ENCODE data around the gene PLEKHA8. TPM values are rescaled to one million over a fixed set of nuclear protein-coding genes. Genes with fewer than 3 reads are reported as not detected.

The PLEKHA8 gene
- total RNA-seq, 1 donor from 2014 or later: 8.8 TPM

DNA sequence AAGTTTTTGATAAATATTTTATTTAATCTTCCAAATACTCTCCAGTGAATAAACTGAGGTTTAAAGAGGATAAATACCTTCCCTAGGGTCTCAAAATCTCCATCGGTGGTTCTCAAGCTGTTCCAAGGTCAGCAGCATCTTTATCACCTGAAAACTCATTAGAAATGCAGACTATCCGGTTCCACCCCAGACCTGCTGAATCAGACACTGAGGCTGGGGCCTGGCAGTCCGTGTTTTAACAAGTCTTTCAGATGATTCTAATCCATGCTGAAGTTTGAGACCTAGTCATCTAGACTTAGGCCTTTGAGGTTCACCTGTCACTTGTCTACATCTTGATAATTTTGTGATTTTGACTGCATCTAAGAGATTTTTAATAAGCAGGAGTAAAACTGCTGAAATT is 37.5 kb downstream of the PLEKHA8 start:
- intact Hi-C loops (cut with DNase I): no loop called here
- H3K36me3 ChIP-seq: peaks cover 7% of the 10 kb centered on the region
- H3K27me3 ChIP-seq (ENCODE audit: low read depth): no peaks in the 10 kb centered on the region
- TF ChIP-seq, protein P1, sequence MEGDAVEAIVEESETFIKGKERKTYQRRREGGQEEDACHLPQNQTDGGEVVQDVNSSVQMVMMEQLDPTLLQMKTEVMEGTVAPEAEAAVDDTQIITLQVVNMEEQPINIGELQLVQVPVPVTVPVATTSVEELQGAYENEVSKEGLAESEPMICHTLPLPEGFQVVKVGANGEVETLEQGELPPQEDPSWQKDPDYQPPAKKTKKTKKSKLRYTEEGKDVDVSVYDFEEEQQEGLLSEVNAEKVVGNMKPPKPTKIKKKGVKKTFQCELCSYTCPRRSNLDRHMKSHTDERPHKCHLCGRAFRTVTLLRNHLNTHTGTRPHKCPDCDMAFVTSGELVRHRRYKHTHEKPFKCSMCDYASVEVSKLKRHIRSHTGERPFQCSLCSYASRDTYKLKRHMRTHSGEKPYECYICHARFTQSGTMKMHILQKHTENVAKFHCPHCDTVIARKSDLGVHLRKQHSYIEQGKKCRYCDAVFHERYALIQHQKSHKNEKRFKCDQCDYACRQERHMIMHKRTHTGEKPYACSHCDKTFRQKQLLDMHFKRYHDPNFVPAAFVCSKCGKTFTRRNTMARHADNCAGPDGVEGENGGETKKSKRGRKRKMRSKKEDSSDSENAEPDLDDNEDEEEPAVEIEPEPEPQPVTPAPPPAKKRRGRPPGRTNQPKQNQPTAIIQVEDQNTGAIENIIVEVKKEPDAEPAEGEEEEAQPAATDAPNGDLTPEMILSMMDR (IDR thresholded peaks at IDR 0.05): no peak
- no peak for ATAC-seq
- H3K27ac ChIP-seq: no peak overlapping the region
- no peak overlapping the region for H3K4me3 ChIP-seq
- no peaks in the 10 kb centered on the region for H3K4me1 ChIP-seq
- no peak for DNase-seq
- no peaks in the 10 kb centered on the region for H3K9me3 ChIP-seq

DNA sequence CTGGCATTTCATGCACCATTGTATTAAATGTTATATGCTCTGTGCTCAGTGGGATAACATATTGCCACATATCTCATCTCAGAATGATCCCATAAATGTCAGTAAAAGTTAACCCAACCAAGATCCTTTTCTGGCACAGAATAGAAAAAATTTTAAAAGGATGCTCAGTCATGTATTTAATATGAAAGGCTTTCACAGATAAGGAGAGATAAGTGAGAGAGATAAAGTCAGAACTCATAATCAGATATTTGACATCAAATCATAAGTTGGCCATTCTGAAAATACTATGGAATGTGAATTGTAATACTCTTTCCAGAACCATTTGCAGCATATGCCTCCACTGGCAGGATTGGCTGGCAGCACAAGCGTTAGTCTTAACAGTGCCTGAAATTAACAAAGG is 38.5 kb downstream of the PLEKHA8 start:
- Histone ChIP-seq H3K4me1 (no peaks in the 10 kb centered on the region), H3K9me3 (no peaks in the 10 kb centered on the region)
- intact Hi-C loops (cut with DNase I): no loop called here

DNA sequence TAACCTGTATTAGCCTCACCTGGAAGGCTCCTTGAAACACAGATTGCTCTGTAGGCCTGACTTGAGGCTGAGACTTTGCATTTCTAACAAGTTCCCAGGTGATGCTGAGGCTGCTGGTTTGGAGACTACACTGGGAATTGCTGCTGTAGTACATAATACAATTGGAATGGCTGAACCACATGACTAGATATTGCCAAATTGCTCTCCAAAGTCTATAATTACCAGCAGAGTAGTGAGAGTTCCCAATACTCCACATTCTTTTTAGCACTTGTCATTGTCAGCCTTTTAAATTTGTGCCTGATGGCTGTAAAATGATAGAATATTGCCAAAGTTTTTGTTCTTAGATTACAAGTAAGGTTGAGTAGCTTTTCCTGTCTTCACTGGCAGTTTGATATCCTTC is 39.9 kb downstream of the PLEKHA8 start:
- peaks cover 7% of the 10 kb centered on the region for H3K36me3 ChIP-seq
- H3K4me1 ChIP-seq: no peaks in the 10 kb centered on the region
- no peaks in the 10 kb centered on the region for H3K27me3 ChIP-seq (ENCODE audit: low read depth)
- DNase-seq: no peak
- intact Hi-C loops (cut with DNase I): no loop called here
- no peaks in the 10 kb centered on the region for H3K9me3 ChIP-seq
- TF ChIP-seq, protein P1 (IDR thresholded peaks at IDR 0.05): no peak
- ATAC-seq: peak; percentile 62 to 63
- no peak overlapping the region for H3K27ac ChIP-seq
- H3K4me3 ChIP-seq: no peak overlapping the region

More for the DNA sequence above, 38.5 kb downstream of the PLEKHA8 start:
- no peak for ATAC-seq
- Histone ChIP-seq H3K27me3 (ENCODE audit: low read depth) (no peaks in the 10 kb centered on the region), H3K27ac (no peak overlapping the region), H3K36me3 (peaks cover 7% of the 10 kb centered on the region), H3K4me3 (no peak overlapping the region)
- TF ChIP-seq, protein P1 (IDR thresholded peaks at IDR 0.05): no peak
- DNase-seq: no peak

DNA sequence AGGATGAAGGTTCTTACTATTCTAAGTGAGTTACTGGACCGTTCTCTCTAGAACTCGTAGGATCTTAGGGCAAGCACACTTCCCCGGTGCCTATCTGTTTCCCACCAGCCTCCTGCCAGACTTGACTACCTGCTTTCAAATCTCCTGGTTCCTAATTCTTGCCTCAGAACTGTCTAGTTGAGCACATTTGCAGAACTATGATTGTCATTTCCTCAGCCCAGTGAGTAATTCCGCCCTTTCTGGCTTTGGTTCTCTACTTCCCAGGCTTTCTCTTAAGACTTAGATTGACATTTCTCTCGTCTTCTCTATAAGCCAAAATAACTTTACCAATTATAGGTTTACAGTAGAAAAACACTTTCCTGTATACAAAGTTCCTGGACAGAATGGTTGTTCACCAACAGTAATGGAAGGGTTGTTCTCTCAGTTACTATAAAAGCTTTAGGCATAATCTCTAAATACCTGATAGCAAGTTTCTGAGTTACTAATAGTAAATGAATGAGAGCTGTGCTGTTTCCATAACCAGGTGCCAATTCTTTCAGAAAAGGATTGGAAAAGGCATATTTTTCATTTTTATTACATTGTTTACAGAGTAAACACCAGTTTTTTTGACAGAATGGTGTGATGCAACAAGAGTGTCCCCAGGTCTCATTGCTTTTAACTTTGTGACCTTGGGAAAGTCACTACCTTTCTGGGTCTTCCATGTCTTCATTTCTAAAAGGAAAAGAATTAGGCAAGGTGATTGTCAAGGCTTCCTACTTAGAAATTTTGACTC is 41.1 kb downstream of the PLEKHA8 start:
- DNase-seq: no peak
- no peaks in the 10 kb centered on the region for H3K27me3 ChIP-seq (ENCODE audit: low read depth)
- TF ChIP-seq, protein P1 (IDR thresholded peaks at IDR 0.05): no peak

DNA sequence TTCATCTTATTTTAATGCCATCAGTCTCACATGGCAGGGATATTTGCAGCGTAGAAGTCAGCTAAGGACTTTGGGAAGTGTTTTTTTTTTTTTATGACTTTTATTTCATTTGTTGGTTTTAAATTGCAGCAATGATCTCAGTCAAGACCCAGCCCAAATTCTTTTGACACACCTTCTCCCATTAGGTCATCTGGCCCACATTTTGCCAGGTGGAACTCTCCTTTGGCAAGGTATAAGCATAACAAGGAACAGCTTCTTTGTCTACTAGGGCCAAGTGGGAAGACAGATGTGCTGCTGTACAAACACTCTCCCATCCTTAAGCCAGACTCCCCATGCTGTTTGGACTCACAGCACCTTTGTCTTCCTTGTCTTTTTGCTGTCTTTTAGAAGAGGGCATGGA is 41.8 kb downstream of the PLEKHA8 start:
- no peaks in the 10 kb centered on the region for H3K36me3 ChIP-seq
- intact Hi-C loops (cut with DNase I): no loop called here
- no peak for DNase-seq
- H3K9me3 ChIP-seq: no peaks in the 10 kb centered on the region
- H3K4me1 ChIP-seq: no peaks in the 10 kb centered on the region
- no peak for ATAC-seq
- TF ChIP-seq, protein P1 (IDR thresholded peaks at IDR 0.05): no peak
- no peak overlapping the region for H3K27ac ChIP-seq
- no peaks in the 10 kb centered on the region for H3K27me3 ChIP-seq (ENCODE audit: low read depth)
- no peak overlapping the region for H3K4me3 ChIP-seq

More for the DNA sequence above, 41.1 kb downstream of the PLEKHA8 start:
- Histone ChIP-seq H3K36me3 (no peaks in the 10 kb centered on the region), H3K4me1 (no peaks in the 10 kb centered on the region), H3K9me3 (no peaks in the 10 kb centered on the region), H3K27ac (no peak overlapping the region), H3K4me3 (no peak overlapping the region)
- no peak for ATAC-seq
- intact Hi-C loops (cut with DNase I): no loop called here

All from lower lobe of right lung (tissue), 2 donors.